ENCODE data around the gene NOS3.

The NOS3 gene

GRCh38 chr7:150998341-150998740 lies 7.5 kb downstream of the NOS3 start:
- H3K4me3 ChIP-seq (ENCODE audit: low read depth, low read length), result no peak overlapping the region
- ChIA-PET POLR2A (no interaction called here), CTCF (interaction anchor here (0.9 to 2.3 kb wide), 6 partner anchors 9 to 114 kb away, joined by 3 to 7 read pairs (median 5); no protein-coding TSS in a partner anchor)
- no peak for DNase-seq (ENCODE audit: low read depth, low spot score)
- no peak for TF ChIP-seq CTCF (IDR thresholded peaks at IDR 0.05; ENCODE audit: insufficient read depth, low read length, missing control alignments)

DNA sequence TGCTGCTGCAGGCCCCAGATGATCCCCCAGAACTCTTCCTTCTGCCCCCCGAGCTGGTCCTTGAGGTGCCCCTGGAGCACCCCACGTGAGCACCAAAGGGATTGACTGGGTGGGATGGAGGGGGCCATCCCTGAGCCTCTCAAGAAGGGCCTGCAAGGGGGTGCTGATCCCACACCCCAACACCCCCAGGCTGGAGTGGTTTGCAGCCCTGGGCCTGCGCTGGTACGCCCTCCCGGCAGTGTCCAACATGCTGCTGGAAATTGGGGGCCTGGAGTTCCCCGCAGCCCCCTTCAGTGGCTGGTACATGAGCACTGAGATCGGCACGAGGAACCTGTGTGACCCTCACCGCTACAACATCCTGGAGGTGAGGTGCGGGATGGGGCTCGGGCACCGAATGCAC lies 8.2 kb downstream of the NOS3 start:
- no peak for DNase-seq (ENCODE audit: low read depth, low spot score)
- H3K4me3 ChIP-seq (ENCODE audit: low read depth, low read length), result no peak overlapping the region
- CTCF ChIA-PET, result interaction anchor here (0.9 to 2.3 kb wide), 4 partner anchors 10 to 113 kb away, joined by 4 to 7 read pairs (median 5); no protein-coding TSS in a partner anchor
- no peak for TF ChIP-seq CTCF (IDR thresholded peaks at IDR 0.05; ENCODE audit: insufficient read depth, low read length, missing control alignments)
- POLR2A ChIA-PET, result no interaction called here

GRCh38 chr7:150999497-151000230 lies 8.8 kb downstream of the NOS3 start:
- ChIA-PET POLR2A (no interaction called here), CTCF (no interaction called here)
- DNase-seq (ENCODE audit: low read depth, low spot score), result no peak
- no peak for TF ChIP-seq CTCF (IDR thresholded peaks at IDR 0.05; ENCODE audit: insufficient read depth, low read length, missing control alignments)
- H3K4me3 ChIP-seq (ENCODE audit: low read depth, low read length), result no peak overlapping the region

DNA sequence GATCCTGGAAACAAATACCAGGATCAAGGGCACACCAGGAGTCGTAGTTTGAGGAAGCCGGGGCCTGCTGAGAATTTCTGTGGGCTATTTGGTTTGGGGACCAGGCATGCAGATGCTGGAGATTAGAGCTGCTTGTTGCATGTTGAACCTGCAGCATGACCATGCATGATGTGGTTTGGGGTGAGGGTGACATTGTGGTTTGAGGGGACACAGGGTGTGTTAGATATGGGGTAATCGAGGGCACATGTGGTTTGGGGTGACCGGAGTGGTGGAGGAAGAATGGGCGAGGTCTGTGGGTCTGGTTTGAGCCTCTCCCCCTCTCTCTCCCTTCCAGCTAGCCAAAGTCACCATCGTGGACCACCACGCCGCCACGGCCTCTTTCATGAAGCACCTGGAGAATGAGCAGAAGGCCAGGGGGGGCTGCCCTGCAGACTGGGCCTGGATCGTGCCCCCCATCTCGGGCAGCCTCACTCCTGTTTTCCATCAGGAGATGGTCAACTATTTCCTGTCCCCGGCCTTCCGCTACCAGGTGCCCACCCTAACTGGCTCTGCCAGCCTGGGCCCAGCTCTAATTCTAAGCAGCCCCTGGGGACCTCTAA lies 10.2 kb downstream of the NOS3 start:
- ChIA-PET POLR2A (no interaction called here), CTCF (interaction anchor here (1.3 to 2.8 kb wide), 2 partner anchors 11 to 15 kb away, joined by 4 to 12 read pairs; no protein-coding TSS in a partner anchor)
- no peak for DNase-seq (ENCODE audit: low read depth, low spot score)
- TF ChIP-seq CTCF (IDR thresholded peaks at IDR 0.05; ENCODE audit: insufficient read depth, low read length, missing control alignments), result no peak
- H3K4me3 ChIP-seq (ENCODE audit: low read depth, low read length), result no peak overlapping the region

- DNase-seq (ENCODE audit: low read depth, low spot score), result no peak
- no peak overlapping the region for H3K4me3 ChIP-seq (ENCODE audit: low read depth, low read length)
- CTCF ChIA-PET, result interaction anchor here (2.8 kb wide), 1 partner anchor 15 kb away, joined by 12 read pairs; no protein-coding TSS in a partner anchor
- POLR2A ChIA-PET, result no interaction called here
- no peak for TF ChIP-seq CTCF (IDR thresholded peaks at IDR 0.05; ENCODE audit: insufficient read depth, low read length, missing control alignments)
Measured at GRCh38 chr7:151001546-151001945, 10.7 kb downstream of the NOS3 start.

- TF ChIP-seq CTCF (IDR thresholded peaks at IDR 0.05; ENCODE audit: insufficient read depth, low read length, missing control alignments), result no peak
- DNase-seq (ENCODE audit: low read depth, low spot score), result no peak
- CTCF ChIA-PET, result interaction anchor here (1.0 to 7.2 kb wide), 3 partner anchors 9 to 18 kb away, joined by 4 to 59 read pairs (median 13); no protein-coding TSS in a partner anchor
- no peak overlapping the region for H3K4me3 ChIP-seq (ENCODE audit: low read depth, low read length)
- POLR2A ChIA-PET, result no interaction called here
Measured at GRCh38 chr7:151003572-151003971, 12.8 kb downstream of the NOS3 start.
